ENCODE measurements around the gene CGREF1.
A peak's percentile ranks its signal among the peaks of the same experiment; 100 is the strongest.
"Not testable (repeated sequence)": the region's sequence is repeated elsewhere in the genome, so short reads cannot be mapped to it uniquely, and the experiment has no call there.

Gene CGREF1

DNA sequence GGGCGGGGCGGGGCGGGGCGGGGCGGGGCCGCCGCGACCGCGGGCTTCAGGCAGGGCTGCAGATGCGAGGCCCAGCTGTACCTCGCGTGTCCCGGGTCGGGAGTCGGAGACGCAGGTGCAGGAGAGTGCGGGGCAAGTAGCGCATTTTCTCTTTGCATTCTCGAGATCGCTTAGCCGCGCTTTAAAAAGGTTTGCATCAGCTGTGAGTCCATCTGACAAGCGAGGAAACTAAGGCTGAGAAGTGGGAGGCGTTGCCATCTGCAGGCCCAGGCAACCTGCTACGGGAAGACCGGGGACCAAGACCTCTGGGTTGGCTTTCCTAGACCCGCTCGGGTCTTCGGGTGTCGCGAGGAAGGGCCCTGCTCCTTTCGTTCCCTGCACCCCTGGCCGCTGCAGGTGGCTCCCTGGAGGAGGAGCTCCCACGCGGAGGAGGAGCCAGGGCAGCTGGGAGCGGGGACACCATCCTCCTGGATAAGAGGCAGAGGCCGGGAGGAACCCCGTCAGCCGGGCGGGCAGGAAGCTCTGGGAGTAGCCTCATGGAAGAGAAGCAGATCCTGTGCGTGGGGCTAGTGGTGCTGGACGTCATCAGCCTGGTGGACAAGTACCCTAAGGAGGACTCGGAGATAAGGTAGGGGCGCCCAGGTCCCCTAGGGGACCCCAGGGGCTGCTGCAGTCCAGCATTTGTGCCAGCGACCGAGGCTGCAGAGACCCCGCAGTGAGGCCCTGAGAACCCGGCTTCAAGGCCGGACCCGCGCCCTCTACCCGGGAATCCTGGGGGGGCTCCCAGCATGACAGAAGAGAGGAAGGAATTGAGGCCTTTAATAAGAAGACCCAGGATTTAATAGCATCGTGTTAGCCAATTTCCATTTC is 32.0 kb downstream of the CGREF1 start, which contains the start of gene KHK:
Gene KHK, plus strand, starts transcription at position 49 of the 870 bp plus-strand sequence. Its CDS starts 488 bp downstream, at position 537.
- peak; percentile 44 for DNase-seq

- peak; percentile 91 for DNase-seq
Measured at GRCh38 chr2:27086090-27086723, 32.7 kb downstream of the CGREF1 start.

GRCh38 chr2:27085673-27086089 is 33.2 kb downstream of the CGREF1 start:
- DNase-seq, result peak; percentile 61

DNA sequence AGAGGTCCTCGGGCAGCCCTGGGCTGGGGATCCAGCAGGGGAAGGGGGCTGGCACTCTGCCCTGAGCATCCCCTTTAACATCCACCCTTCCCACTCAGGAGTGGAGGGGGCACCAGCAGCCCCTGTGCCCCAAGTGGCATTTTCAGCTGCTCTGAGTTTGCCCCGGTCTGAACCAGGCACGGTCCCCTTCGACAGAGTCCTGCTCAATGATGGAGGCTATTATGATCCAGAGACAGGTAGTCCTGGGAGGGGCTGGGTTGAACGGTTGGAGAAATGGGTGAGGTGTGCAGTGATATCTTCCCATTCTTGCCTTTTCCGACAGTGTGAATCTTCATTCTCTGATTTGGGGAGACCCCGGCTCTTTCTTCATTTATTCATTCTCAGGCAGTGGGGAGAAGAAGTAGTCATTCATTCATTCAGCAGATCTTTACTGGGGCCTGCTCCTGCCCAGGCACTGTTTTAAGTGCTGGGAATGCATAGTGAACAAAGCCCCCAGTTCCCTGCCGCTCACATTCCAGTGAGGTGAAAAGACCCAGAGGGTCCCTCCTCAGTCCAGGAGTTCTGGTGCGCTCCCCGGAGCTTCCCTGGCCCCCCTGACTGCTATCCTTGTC is 33.8 kb downstream of the CGREF1 start:
- DNase-seq, result no peak

GRCh38 chr2:27084297-27085061 is 34.4 kb downstream of the CGREF1 start:
- no peak for DNase-seq

DNA sequence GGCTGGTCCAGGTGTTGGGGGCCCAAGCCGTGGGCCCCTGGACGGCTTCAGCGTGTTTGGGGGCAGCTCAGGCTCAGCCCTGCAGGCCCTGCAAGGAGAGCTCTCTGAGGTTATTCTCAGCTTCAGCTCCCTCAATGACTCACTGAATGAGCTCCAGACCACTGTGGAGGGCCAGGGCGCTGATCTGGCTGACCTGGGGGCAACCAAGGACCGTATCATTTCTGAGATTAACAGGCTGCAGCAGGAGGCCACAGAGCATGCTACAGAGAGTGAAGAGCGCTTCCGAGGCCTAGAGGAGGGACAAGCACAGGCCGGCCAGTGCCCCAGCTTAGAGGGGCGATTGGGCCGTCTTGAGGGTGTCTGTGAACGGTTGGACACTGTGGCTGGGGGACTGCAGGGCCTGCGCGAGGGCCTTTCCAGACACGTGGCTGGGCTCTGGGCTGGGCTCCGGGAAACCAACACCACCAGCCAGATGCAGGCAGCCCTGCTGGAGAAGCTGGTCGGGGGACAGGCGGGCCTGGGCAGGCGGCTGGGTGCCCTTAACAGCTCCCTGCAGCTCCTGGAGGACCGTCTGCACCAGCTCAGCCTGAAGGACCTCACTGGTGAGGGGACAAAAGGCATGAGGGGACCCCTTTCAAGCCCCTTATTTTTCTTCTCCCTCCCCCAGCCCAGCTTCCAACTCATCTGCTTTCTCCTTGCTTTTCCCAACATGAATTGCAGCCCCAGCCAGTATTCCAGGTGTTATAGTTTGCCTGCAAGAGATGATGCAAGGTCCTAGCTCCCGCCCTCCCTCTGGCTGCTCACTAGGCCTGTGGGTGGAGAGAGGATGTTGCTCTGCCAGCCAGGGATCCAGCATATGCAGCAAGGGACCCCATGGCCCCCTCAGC is 35.3 kb downstream of the CGREF1 start:
- DNase-seq, result no peak

- DNase-seq, result no peak
Measured at GRCh38 chr2:27082773-27083409, 36.0 kb downstream of the CGREF1 start.

- DNase-seq, result no peak
Measured at GRCh38 chr2:27081984-27082772, 36.8 kb downstream of the CGREF1 start.

- no peak for DNase-seq
Measured at GRCh38 chr2:27080603-27080936, 38.4 kb downstream of the CGREF1 start.

- peak; percentile 18 for DNase-seq
Measured at GRCh38 chr2:27080140-27080469, 38.8 kb downstream of the CGREF1 start.

GRCh38 chr2:27079233-27080139 is 39.4 kb downstream of the CGREF1 start:
- DNase-seq, result peak; percentile 26

- DNase-seq, result peak; percentile 96
Measured at GRCh38 chr2:27078267-27079194, 40.4 kb downstream of the CGREF1 start, which contains the start of gene EMILIN1. EMILIN1 (plus strand) TSS chr2:27078615; CDS start chr2:27079066, 451 bp downstream.

GRCh38 chr2:27077231-27077630 is 41.7 kb downstream of the CGREF1 start:
- DNase-seq, result no peak

- no peak for DNase-seq
Measured at GRCh38 chr2:27076323-27076722, 42.6 kb downstream of the CGREF1 start.

DNA sequence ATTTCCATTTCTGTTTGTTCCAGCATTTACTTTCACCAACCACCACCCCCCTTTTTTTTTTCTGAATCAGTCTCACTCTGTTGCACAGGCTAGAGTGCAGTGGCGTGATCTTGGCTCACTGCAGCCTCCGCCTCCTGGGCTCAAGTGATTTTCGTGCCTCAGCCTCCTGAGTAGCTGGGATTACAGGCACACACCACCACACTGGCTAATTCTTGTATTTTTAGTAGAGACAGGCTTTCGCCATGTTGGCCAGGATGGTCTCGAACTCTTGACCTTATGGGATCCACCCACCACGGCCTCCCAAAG is 43.4 kb downstream of the CGREF1 start:
- not testable (repeated sequence) for DNase-seq

DNA sequence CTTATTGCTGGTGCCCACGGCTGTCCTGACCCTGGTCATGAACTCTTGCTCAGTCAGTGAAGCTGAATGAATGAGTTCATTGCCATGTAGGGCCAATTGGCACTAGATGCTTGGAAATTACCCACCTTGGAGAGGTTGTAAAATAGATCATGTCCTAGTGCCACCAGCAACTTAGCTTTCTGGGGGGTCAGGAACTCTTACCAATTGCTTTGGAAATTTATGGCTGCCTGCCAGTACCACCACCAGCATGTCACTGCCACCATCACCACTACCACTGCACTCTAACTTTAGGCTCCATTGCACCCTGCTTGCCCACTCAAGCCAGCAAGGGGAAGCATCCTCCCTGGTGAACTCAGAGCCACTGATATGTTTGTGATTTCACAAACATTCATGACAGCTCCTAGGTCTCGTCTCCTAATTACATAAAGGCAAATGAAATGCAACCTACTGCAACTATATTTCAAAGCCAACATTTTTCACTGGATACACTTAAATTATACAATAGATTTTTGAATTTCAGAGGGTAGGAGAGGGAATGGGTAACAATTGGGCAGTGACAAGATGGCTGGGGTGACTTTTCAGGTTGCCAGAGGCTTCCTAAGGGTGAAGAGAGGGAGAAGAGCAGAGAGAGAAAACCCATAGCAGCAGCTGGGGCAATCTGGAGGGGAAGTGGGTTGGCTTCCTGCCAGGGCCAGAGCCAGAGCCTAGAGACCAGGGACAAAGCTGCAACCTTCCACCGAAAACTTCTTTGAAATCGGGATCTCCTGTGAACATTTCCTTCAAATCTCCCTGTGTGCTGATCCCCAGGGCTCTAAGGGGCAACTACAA is 44.0 kb downstream of the CGREF1 start:
- no peak for DNase-seq

DNA sequence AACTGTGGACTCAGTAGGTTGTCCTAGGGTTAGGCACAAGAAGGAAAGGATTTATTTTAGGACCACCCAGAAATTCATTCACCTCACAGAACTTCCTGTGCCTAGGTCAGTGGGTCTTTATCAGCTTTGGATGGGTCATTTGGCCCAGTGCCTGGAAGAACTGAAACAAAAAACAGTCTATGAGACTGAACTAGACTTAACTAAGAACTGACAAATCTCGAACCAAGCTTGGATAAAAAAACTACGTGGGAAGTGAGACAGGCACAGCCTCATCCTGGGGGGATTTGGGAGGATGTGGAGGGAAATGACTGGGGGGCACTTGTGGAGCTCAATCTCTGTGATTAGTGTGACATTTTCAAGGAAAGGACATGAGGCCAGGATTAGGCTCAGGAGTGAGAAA is 45.1 kb downstream of the CGREF1 start:
- no peak for DNase-seq

DNA sequence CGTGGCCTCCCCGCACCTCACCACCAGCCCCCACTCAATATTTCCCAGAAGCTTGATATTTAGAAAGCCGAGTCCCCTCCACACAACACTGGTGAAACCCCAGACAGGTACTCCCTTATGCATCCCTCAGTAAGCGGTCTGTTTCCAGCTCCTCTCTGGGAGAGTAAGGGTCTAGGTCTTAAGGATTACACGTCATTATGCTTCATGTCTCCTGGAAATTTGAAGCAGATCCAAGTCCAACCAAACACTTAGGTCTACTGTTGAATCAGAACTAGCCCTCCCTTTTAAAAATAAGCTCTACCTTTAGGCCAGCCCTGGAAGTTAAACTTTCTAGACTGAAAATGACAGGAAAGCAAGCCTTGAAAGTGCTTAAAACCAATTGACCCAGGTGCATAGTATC is 46.0 kb downstream of the CGREF1 start:
- DNase-seq, result no peak
